Measurements from ENCODE around the gene TIPARP. TPM values are rescaled to one million over a fixed set of nuclear protein-coding genes. Genes with fewer than 3 reads are reported as not detected.

Gene TIPARP
- 100 to 1,000 TPM in 1 of 3 donors, 10 to 100 TPM in 2; 28.5 to 103 (median 45.1) TPM for total RNA-seq

- TF ChIP-seq, protein P1, sequence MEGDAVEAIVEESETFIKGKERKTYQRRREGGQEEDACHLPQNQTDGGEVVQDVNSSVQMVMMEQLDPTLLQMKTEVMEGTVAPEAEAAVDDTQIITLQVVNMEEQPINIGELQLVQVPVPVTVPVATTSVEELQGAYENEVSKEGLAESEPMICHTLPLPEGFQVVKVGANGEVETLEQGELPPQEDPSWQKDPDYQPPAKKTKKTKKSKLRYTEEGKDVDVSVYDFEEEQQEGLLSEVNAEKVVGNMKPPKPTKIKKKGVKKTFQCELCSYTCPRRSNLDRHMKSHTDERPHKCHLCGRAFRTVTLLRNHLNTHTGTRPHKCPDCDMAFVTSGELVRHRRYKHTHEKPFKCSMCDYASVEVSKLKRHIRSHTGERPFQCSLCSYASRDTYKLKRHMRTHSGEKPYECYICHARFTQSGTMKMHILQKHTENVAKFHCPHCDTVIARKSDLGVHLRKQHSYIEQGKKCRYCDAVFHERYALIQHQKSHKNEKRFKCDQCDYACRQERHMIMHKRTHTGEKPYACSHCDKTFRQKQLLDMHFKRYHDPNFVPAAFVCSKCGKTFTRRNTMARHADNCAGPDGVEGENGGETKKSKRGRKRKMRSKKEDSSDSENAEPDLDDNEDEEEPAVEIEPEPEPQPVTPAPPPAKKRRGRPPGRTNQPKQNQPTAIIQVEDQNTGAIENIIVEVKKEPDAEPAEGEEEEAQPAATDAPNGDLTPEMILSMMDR (IDR thresholded peaks at IDR 0.05), result peak; percentile 19 to 91 (median 81)
- TF ChIP-seq POLR2AphosphoS5 (IDR thresholded peaks at IDR 0.05) (peak; percentile 95 to 97 (median 95)), POLR2A (IDR thresholded peaks at IDR 0.05) (peak; percentile 96)
- H3K27me3 ChIP-seq, result no peaks in the 10 kb centered on the region
- intact Hi-C loops (cut with DNase I; ENCODE audit: low total_unique reads), result loop anchor here (5.0 to 10.0 kb wide), 2 partner anchors 137 to 411 kb away; no protein-coding TSS in a partner anchor
- no peaks in the 10 kb centered on the region for H3K36me3 ChIP-seq
- peak within 1 kb of the TSS; percentile 90 to 97 (median 93) for H3K4me3 ChIP-seq
- DNase-seq (ENCODE audit: low spot score in 2 of 2), result peak; percentile 99
- H3K9me3 ChIP-seq, result no peaks in the 10 kb centered on the region
- peak within 1 kb of the TSS; percentile 94 to 97 for H3K27ac ChIP-seq
- no peaks in the 10 kb centered on the region for H3K4me1 ChIP-seq
These were observed at the start of gene TIPARP for GRCh38 chr3:156674046-156674910. Gene TIPARP (plus strand): TSS chr3:156674590. CDS start chr3:156677698, 3,108 bp downstream.

DNA sequence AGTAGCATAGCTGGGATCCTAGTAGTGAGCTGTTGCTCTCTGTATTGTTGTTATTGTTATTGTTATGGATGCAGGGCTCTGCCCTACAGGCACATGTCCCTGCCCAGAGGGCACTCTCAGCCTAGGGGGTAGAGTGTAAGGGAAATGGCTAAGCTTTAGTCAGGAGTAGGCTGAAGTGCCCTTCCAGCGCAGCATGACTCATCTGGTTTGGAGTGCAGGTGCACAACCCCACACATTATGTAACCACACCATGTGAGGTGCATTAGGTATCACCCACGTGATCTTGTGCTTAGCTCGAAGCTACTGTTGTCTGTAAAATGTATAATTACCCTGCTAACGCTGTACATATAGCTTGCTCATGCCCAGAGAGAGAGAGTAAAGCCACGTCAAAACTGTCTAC, 48.3 kb upstream of the TIPARP start:
- DNase-seq (ENCODE audit: low spot score in 2 of 2), result no peak
- no peaks in the 10 kb centered on the region for H3K4me1 ChIP-seq
- no peaks in the 10 kb centered on the region for H3K36me3 ChIP-seq
- H3K9me3 ChIP-seq, result no peaks in the 10 kb centered on the region
- H3K27me3 ChIP-seq, result no peaks in the 10 kb centered on the region
- TF ChIP-seq, protein P1 (IDR thresholded peaks at IDR 0.05), result no peak
- TF ChIP-seq POLR2A (IDR thresholded peaks at IDR 0.05) (no peak), POLR2AphosphoS5 (IDR thresholded peaks at IDR 0.05) (no peak)
- intact Hi-C loops (cut with DNase I; ENCODE audit: low total_unique reads), result no loop called here
- no peak overlapping the region for H3K27ac ChIP-seq
- H3K4me3 ChIP-seq, result no peak overlapping the region

DNA sequence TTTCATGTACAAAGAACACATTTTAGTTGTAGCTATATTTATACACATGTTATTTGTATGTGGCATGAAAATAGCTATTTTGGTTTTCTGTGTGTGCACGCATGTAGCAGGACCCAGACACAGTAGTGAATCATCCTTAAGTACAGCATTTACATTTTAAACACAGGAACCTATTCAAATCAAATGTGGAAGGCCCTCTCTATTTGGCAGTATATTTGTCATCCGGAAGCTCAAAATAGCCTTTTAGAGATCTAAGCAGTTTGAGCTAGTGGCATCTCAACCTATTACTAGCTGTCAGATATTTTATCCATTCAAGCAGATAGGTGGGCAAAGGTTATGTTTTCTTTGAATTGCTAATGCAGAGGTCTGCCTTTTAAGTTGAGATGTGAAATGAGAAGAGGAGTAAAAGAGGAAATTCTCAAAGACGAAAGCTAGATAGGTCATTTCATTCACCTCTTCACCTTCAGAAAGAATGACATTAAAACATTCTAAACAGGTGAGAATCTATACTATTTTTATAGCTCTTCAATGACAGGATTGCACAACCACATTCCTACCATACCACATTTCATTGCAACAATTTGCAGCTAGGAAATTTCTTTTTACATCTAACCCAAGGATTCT, 46.3 kb upstream of the TIPARP start:
- no peaks in the 10 kb centered on the region for H3K36me3 ChIP-seq
- no peaks in the 10 kb centered on the region for H3K27me3 ChIP-seq
- intact Hi-C loops (cut with DNase I; ENCODE audit: low total_unique reads), result no loop called here
- TF ChIP-seq POLR2A (IDR thresholded peaks at IDR 0.05) (no peak), POLR2AphosphoS5 (IDR thresholded peaks at IDR 0.05) (no peak)
- TF ChIP-seq, protein P1 (IDR thresholded peaks at IDR 0.05), result no peak
- no peak overlapping the region for H3K4me3 ChIP-seq
- no peak for DNase-seq (ENCODE audit: low spot score in 2 of 2)
- no peaks in the 10 kb centered on the region for H3K4me1 ChIP-seq
- H3K9me3 ChIP-seq, result no peaks in the 10 kb centered on the region
- no peak overlapping the region for H3K27ac ChIP-seq

DNA sequence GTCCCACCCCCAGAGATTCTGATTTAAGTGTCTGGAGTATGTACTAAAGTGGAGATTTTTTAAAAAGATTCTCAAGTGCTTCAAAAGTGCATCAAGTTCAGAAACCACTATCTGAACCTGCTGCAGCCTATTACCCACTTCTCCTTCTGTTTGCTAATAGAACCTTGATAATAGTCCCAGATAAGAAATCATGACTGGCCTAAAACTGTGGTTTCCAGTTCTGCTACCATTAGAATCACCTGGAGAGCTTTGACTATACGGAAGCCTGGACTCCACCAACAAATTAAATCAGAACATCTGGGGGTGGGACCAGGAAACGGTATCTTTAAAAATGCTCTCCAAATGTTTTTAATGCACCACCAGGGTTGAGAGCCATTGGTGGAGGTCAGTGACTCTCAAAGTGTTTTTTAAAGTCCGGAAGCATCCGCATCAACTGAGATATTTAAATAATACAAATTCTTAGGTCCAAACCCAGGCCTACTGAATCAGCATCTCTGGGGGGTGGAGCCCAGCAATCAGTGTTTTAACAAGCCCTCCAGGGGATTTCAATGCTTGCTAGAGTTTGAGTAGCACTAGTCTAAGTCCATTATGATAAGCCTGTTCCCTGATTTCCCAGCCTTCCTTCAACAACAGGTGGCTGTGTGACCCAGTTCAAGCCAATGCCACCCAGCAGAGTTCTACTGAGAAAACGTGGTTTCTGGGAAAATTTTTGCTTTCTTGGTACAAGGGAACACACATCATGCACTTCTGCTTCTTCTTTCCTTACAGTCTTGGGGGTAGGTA, 45.4 kb upstream of the TIPARP start:
- H3K27ac ChIP-seq, result no peak overlapping the region
- TF ChIP-seq, protein P1 (IDR thresholded peaks at IDR 0.05), result no peak
- TF ChIP-seq POLR2AphosphoS5 (IDR thresholded peaks at IDR 0.05) (no peak), POLR2A (IDR thresholded peaks at IDR 0.05) (no peak)
- no peaks in the 10 kb centered on the region for H3K4me1 ChIP-seq
- H3K27me3 ChIP-seq, result no peaks in the 10 kb centered on the region
- no peaks in the 10 kb centered on the region for H3K9me3 ChIP-seq
- intact Hi-C loops (cut with DNase I; ENCODE audit: low total_unique reads), result no loop called here
- no peaks in the 10 kb centered on the region for H3K36me3 ChIP-seq
- no peak for DNase-seq (ENCODE audit: low spot score in 2 of 2)
- no peak overlapping the region for H3K4me3 ChIP-seq
